Keratinocyte (primary cell): ENCODE measurements around the gene CUL4A. TPM values are rescaled to one million over a fixed set of nuclear protein-coding genes. Genes with fewer than 3 reads are reported as not detected.

Source experiments
- DNase-seq: peaks from one replicate; pipeline ENCODE4 v3.0.0-alpha.2; 2011; ENCODE audit warnings: low read depth, missing footprints, low spot score
- FAIRE-seq: peaks from 2 replicates; lab custom pipeline; 2011; peaks lifted over from hg19 to GRCh38; lab: Jason Lieb, UNC
- H2AFZ ChIP-seq: 2 replicates; pipeline ENCODE4 v1.6.0; 2012; ENCODE audit warnings: low read length, control low read depth, inconsistent platforms; ENCODE audit not compliant: control insufficient read depth
- H3K27ac ChIP-seq: 2 replicates; pipeline ENCODE4 v1.5.1; 2011; ENCODE audit warnings: low read length; ENCODE audit not compliant: control insufficient read depth, insufficient read depth
- H3K27me3 ChIP-seq: 3 replicates; pipeline ENCODE4 v1.6.0; 2011; ENCODE audit warnings: low read length; ENCODE audit not compliant: control insufficient read depth, insufficient read depth; ENCODE audit errors: extremely low read depth
- H3K36me3 ChIP-seq, 2 experiments: 2 replicates in 1 of 2; 3 replicates in 1 of 2; pipeline ENCODE4 v1.5.1; 2011; ENCODE audit warnings: low read length in 2 of 2, mild to moderate bottlenecking in 1 of 2; ENCODE audit not compliant: control insufficient read depth in 2 of 2, insufficient read depth in 2 of 2; ENCODE audit errors: extremely low read depth in 1 of 2
- H3K4me1 ChIP-seq: 3 replicates; pipeline ENCODE4 v1.5.1; 2011; ENCODE audit warnings: low read length; ENCODE audit not compliant: control insufficient read depth, insufficient read depth; ENCODE audit errors: extremely low read depth
- H3K4me2 ChIP-seq: 3 replicates; pipeline ENCODE4 v1.6.0; 2011; ENCODE audit warnings: low read depth, low read length; ENCODE audit not compliant: control insufficient read depth, insufficient read depth; ENCODE audit errors: extremely low read depth
- H3K4me3 ChIP-seq, 3 experiments: fragments of 200-600 bp in 1 of 3; sonication (generic) in 1 of 3; 2 replicates in 2 of 3; 3 replicates in 1 of 3; pipeline ENCODE4 v1.5.1; 2011 to 2016; ENCODE audit warnings: low read length in 3 of 3, mild to moderate bottlenecking in 3 of 3, control low read depth in 2 of 3, inconsistent platforms in 1 of 3, low read depth in 1 of 3, mixed read lengths in 1 of 3, mixed run types in 1 of 3, moderate library complexity in 1 of 3; ENCODE audit not compliant: control insufficient read depth in 2 of 3, insufficient read depth in 2 of 3; ENCODE audit errors: extremely low read depth in 1 of 3
- H3K79me2 ChIP-seq: 2 replicates; pipeline ENCODE4 v1.6.0; 2012; ENCODE audit warnings: low read length; ENCODE audit not compliant: control insufficient read depth, insufficient read depth
- H3K9ac ChIP-seq: 3 replicates; pipeline ENCODE4 v1.6.0; 2011; ENCODE audit warnings: low read length; ENCODE audit not compliant: control insufficient read depth, insufficient read depth; ENCODE audit errors: extremely low read depth
- H3K9me1 ChIP-seq: 3 replicates; pipeline ENCODE4 v1.6.0; 2011; ENCODE audit warnings: low read length; ENCODE audit not compliant: control insufficient read depth, insufficient read depth; ENCODE audit errors: extremely low read depth
- H3K9me3 ChIP-seq: 2 replicates; pipeline ENCODE4 v1.5.1; 2012; ENCODE audit warnings: low read depth, low read length; ENCODE audit not compliant: control insufficient read depth
- H4K20me1 ChIP-seq: 3 replicates; pipeline ENCODE4 v1.6.0; 2011; ENCODE audit warnings: low read length; ENCODE audit not compliant: control insufficient read depth, insufficient read depth; ENCODE audit errors: extremely low read depth
- EZH2 ChIP-seq: IDR thresholded peaks from one replicate; pipeline ENCODE4 v1.6.1; 2012; ENCODE audit warnings: inconsistent platforms, mild to moderate bottlenecking, low read length, moderate library complexity
- dilution Hi-C: fragments of 300-500 bp; cut with MboI; formaldehyde crosslinking; loops from one replicate; pipeline ENCODE4 v1.7.0; 2020; ENCODE audit warnings: low sequenced_read_pairs; ENCODE audit not compliant: extremely low pct_ligation_motif_present
- polyA plus RNA-seq, 5 experiments: library from polyadenylated mRNA; depleted of rRNA in 3 of 5; stranded (reverse) in 3 of 5; stranded (forward) in 1 of 5; unstranded in 1 of 5; fragments of >200 nt; gene quantifications; 1 replicate in 1 of 5; 2 replicates in 3 of 5; 3 replicates in 1 of 5; pipeline versions ENCODE4 v1.2.1 to v1.2.3, GENCODE V29; 2011 to 2012; ENCODE audit warnings: missing spikeins in 2 of 5, low read depth in 1 of 5, low replicate concordance in 1 of 5
- TF ChIP-seq, protein P1 (sequence below), 3 experiments: IDR thresholded peaks in 1 of 3; conservative IDR thresholded peaks in 1 of 3; optimal IDR thresholded peaks in 1 of 3; 2 replicates in 2 of 3; 3 replicates in 1 of 3; pipeline versions ENCODE3 to v1.5.1; 2011; ENCODE audit warnings: low read length in 3 of 3, mild to moderate bottlenecking in 3 of 3, moderate library complexity in 2 of 3, control low read depth in 1 of 3, inconsistent platforms in 1 of 3; ENCODE audit not compliant: insufficient read depth in 2 of 3; ENCODE audit errors: extremely low read depth in 1 of 3

CUL4A gene
- polyA plus RNA-seq, 1 donor (not counting 4 experiments of a cell fraction or from before 2014, with no cell fraction given): 57.3 TPM

DNA sequence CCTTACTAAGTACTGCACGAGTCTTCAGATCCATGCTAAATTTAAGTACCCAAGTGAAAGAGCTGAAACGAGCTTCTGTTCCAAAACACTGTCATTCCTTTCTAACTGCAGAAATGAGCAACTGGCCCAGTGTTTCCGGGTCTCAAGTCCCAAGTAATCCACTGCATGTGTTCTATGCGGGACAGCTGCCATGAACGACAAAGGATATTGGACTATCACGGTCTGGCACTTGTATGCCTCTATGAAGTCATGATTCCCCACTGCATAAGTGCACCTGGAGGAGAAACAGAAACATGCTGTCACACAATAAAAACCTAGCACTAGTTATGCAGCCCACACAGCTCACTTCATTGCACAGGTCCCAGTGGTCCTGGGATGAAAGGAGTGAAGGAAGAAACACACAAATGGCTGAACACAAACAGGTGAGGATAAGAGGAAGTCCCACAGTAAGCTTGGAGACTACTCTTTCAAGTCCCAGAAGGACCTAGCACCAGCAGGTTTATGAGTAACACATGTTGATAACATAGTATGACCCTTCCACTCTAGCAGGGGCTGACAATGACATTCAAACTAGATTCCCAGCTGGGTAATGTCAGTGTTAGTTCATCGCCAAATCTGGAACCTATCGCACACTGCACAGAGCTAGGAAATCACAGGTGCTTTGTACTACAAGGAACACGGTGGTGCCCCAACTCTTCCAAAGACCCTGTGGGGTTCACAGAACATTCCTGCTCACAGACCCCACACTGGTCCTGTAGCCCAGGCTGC lies 12.3 kb upstream of the CUL4A start:
- H2AFZ ChIP-seq: no peak overlapping the region
- FAIRE-seq: no peak
- peaks cover 29% of the 10 kb centered on the region in 2 experiments for H3K36me3 ChIP-seq
- H3K27ac ChIP-seq: no peak overlapping the region
- no peaks in the 10 kb centered on the region for H3K4me1 ChIP-seq
- no peak overlapping the region for H3K9ac ChIP-seq
- H3K79me2 ChIP-seq: peaks cover 25% of the 10 kb centered on the region
- H3K27me3 ChIP-seq: no peaks in the 10 kb centered on the region
- no peak for TF ChIP-seq EZH2
- TF ChIP-seq, protein P1, sequence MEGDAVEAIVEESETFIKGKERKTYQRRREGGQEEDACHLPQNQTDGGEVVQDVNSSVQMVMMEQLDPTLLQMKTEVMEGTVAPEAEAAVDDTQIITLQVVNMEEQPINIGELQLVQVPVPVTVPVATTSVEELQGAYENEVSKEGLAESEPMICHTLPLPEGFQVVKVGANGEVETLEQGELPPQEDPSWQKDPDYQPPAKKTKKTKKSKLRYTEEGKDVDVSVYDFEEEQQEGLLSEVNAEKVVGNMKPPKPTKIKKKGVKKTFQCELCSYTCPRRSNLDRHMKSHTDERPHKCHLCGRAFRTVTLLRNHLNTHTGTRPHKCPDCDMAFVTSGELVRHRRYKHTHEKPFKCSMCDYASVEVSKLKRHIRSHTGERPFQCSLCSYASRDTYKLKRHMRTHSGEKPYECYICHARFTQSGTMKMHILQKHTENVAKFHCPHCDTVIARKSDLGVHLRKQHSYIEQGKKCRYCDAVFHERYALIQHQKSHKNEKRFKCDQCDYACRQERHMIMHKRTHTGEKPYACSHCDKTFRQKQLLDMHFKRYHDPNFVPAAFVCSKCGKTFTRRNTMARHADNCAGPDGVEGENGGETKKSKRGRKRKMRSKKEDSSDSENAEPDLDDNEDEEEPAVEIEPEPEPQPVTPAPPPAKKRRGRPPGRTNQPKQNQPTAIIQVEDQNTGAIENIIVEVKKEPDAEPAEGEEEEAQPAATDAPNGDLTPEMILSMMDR (optimal IDR thresholded peaks at IDR 0.05 in 1 of 3, IDR thresholded peaks at IDR 0.05 in 1 of 3, conservative IDR thresholded peaks at IDR 0.05 in 1 of 3; ENCODE audit: extremely low read depth in 1 of 3, insufficient read depth in 2 of 3, low read length in 3 of 3): no peak
- no peak overlapping the region for H3K4me2 ChIP-seq
- no peaks in the 10 kb centered on the region for H3K9me3 ChIP-seq
- no peak overlapping the region for H3K4me3 ChIP-seq
- H4K20me1 ChIP-seq: no peaks in the 10 kb centered on the region
- H3K9me1 ChIP-seq: no peaks in the 10 kb centered on the region
- no peak for DNase-seq
- dilution Hi-C loops: no loop called here

DNA sequence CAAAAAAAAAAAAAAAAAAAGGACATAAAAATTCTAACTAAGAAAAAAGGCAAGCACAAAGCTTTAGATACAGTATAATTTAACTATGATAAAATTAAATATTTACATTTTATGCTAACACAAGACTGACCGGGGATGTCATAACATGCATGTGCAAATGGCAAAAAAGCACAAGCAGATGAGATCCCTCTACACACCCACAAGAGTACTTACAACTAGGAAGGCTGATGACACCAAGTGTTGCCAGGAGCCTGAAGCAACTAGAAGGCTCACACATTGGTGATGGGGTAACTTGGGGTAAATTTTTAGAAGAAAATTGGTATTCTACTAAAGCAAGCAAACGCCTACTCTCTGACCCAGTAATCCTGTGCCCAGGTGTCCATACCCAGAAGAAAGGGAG lies 7.6 kb upstream of the CUL4A start:
- Histone ChIP-seq H3K9me3 (no peaks in the 10 kb centered on the region), H3K4me1 (peaks cover 16% of the 10 kb centered on the region), H2AFZ (no peak overlapping the region), H3K36me3 (peaks cover 17 to 21% of the 10 kb centered on the region in 2 experiments), H3K4me2 (no peak overlapping the region), H3K4me3 (no peak overlapping the region), H3K9me1 (no peaks in the 10 kb centered on the region), H3K27me3 (no peaks in the 10 kb centered on the region), H3K27ac (no peak overlapping the region), H4K20me1 (peaks cover 6% of the 10 kb centered on the region), H3K79me2 (peaks cover 70% of the 10 kb centered on the region), H3K9ac (no peak overlapping the region)
- no peak for FAIRE-seq
- dilution Hi-C loops: no loop called here
- no peak for DNase-seq
- TF ChIP-seq EZH2: no peak
- TF ChIP-seq, protein P1 (optimal IDR thresholded peaks at IDR 0.05 in 1 of 3, IDR thresholded peaks at IDR 0.05 in 1 of 3, conservative IDR thresholded peaks at IDR 0.05 in 1 of 3; ENCODE audit: extremely low read depth in 1 of 3, insufficient read depth in 2 of 3, low read length in 3 of 3): no peak
